A549 (cell line): ENCODE results near the gene AXDND1.

Experiments
- CTCF ChIP-seq: fragments of >200 bp; sonication (Bioruptor Twin); formaldehyde crosslinking; IDR thresholded peaks from 3 replicates; pipeline ENCODE4 v1.5.1; 2016
- EP300 ChIP-seq, 2 experiments: fragments of >200 bp; sonication (Bioruptor Twin); formaldehyde crosslinking; IDR thresholded peaks; 2 replicates in 1 of 2; 3 replicates in 1 of 2; pipeline ENCODE4 v1.6.1; 2016 to 2017
- MYC ChIP-seq: IDR thresholded peaks from 2 replicates; pipeline ENCODE4 v1.6.1; 2012; ENCODE audit warnings: mild to moderate bottlenecking, inconsistent platforms, low read length, improper control_type of control experiment, borderline replicate concordance
- POLR2A ChIP-seq: IDR thresholded peaks from 2 replicates; pipeline ENCODE4 v1.6.1; 2012; ENCODE audit warnings: mild to moderate bottlenecking, low read length

GRCh38 chr1:179549368-179549700 is 183.6 kb downstream of the AXDND1 start:
- TF ChIP-seq EP300 (IDR thresholded peaks at IDR 0.05) (no peak), CTCF (no peak), POLR2A (no peak), MYC (no peak)
